AG04450 (cell line): ENCODE measurements around the gene MBD4. TPM values are rescaled to one million over a fixed set of nuclear protein-coding genes. Genes with fewer than 3 reads are reported as not detected.
"Not testable (repeated sequence)": the region's sequence is repeated elsewhere in the genome, so short reads cannot be mapped to it uniquely, and the experiment has no call there.

Source experiments
- CTCF ChIA-PET: fragments of 300-600, 350-600 bp; formaldehyde crosslinking; extraction: SDS; loops from one replicate; lab custom pipeline; 2022; ENCODE audit warnings: antibody characterized with exemption, inconsistent platforms; lab: Charles Lee
- POLR2A ChIA-PET: fragments of 350-600 bp; formaldehyde crosslinking; extraction: SDS; loops from one replicate; lab custom pipeline; 2021; ENCODE audit warnings: antibody characterized with exemption, inconsistent platforms; lab: Yijun Ruan, JAX
- DNase-seq: peaks from one replicate; pipeline ENCODE4 v3.0.0-alpha.2; 2011; ENCODE audit warnings: low read depth, low spot score
- H3K27ac ChIP-seq: one replicate; pipeline ENCODE4 v1.5.1; 2012; ENCODE audit warnings: low read depth, low read length, control low read depth
- H3K27me3 ChIP-seq: one replicate; pipeline ENCODE4 v1.6.0; 2012; ENCODE audit warnings: low read length; ENCODE audit not compliant: control insufficient read depth, insufficient read depth
- H3K4me3 ChIP-seq: 2 replicates; pipeline ENCODE4 v1.5.1; 2011; ENCODE audit warnings: mild to moderate bottlenecking, low read depth, low read length, control low read depth
- H3K9me3 ChIP-seq: 2 replicates; pipeline ENCODE4 v1.5.1; 2012; ENCODE audit warnings: low read length; ENCODE audit not compliant: control insufficient read depth, insufficient read depth
- polyA plus RNA-seq: library from polyadenylated mRNA; depleted of rRNA; stranded (reverse); fragments of >200 nt; gene quantifications from 2 replicates; pipeline ENCODE4 v1.2.3, GENCODE V29; 2011
- TF ChIP-seq, protein P1 (sequence below): IDR thresholded peaks from 2 replicates; pipeline ENCODE4 v1.5.1; 2011; ENCODE audit warnings: low read depth, low read length, control low read depth, inconsistent platforms

Gene MBD4
- polyA plus RNA-seq, 1 experiment: 35.6 TPM

GRCh38 chr3:129485721-129486663, 46.2 kb upstream of the MBD4 start:
- ChIA-PET POLR2A (interaction anchor here (0.6 to 1.9 kb wide), 5 partner anchors 8 to 110 kb away, joined by 3 to 5 read pairs (median 3); no protein-coding TSS in a partner anchor), CTCF (interaction anchor here (0.6 to 4.3 kb wide), 7 partner anchors 44 to 448 kb away, joined by 3 to 23 read pairs (median 6); no protein-coding TSS in a partner anchor)
- peak; percentile 71 for DNase-seq
- Histone ChIP-seq H3K4me3 (no peak overlapping the region), H3K27me3 (no peaks in the 10 kb centered on the region), H3K9me3 (no peaks in the 10 kb centered on the region), H3K27ac (peak overlapping the region; percentile 89)
- TF ChIP-seq, protein P1, sequence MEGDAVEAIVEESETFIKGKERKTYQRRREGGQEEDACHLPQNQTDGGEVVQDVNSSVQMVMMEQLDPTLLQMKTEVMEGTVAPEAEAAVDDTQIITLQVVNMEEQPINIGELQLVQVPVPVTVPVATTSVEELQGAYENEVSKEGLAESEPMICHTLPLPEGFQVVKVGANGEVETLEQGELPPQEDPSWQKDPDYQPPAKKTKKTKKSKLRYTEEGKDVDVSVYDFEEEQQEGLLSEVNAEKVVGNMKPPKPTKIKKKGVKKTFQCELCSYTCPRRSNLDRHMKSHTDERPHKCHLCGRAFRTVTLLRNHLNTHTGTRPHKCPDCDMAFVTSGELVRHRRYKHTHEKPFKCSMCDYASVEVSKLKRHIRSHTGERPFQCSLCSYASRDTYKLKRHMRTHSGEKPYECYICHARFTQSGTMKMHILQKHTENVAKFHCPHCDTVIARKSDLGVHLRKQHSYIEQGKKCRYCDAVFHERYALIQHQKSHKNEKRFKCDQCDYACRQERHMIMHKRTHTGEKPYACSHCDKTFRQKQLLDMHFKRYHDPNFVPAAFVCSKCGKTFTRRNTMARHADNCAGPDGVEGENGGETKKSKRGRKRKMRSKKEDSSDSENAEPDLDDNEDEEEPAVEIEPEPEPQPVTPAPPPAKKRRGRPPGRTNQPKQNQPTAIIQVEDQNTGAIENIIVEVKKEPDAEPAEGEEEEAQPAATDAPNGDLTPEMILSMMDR: no peak

DNA sequence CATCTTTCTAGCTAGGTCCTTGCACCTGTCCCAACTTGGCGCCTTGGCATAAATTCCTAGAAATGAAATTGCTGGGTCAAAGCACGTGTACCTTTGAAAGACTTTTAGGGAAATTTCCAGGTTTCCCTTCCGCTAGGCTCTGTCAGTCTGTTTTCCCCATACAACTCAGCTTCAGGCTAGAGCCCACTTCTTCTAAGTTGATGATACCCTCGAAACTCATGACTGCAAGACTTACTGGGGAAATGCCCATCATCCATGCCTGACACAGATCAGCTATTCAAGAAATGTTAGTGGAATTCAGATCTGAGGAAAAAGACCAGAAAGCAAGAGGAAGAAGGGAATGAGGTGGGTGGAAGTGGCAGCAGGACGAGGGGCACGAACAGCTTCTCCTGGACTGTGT, 45.4 kb upstream of the MBD4 start:
- not testable (repeated sequence) for H3K9me3 ChIP-seq, DNase-seq, H3K4me3 ChIP-seq, H3K27me3 ChIP-seq
- CTCF ChIA-PET: interaction anchor here (4.3 kb wide), 1 partner anchor 102 kb away, joined by 23 read pairs; no protein-coding TSS in a partner anchor
- POLR2A ChIA-PET: interaction anchor here (1.9 kb wide), 1 partner anchor 111 kb away, joined by 4 read pairs; no protein-coding TSS in a partner anchor
- H3K27ac ChIP-seq: peak overlapping the region; percentile 89

- CTCF ChIA-PET: no interaction called here
- TF ChIP-seq, protein P1: no peak
These were observed 44.1 kb upstream of the MBD4 start for GRCh38 chr3:129483870-129484269.

GRCh38 chr3:129482721-129483120, 43.0 kb upstream of the MBD4 start:
- POLR2A ChIA-PET: no interaction called here
- Histone ChIP-seq H3K27me3 (no peaks in the 10 kb centered on the region), H3K27ac (no peak overlapping the region), H3K4me3 (no peak overlapping the region), H3K9me3 (no peaks in the 10 kb centered on the region)
- TF ChIP-seq, protein P1: 0 out of 2 replicates have a peak, but pooled peaks have one; percentile 12
- no peak for DNase-seq
- CTCF ChIA-PET: interaction anchor here (1.4 kb wide), 1 partner anchor 99 kb away, joined by 4 read pairs; no protein-coding TSS in a partner anchor

More at GRCh38 chr3:129483870-129484269, 44.1 kb upstream of the MBD4 start:
- no peak for DNase-seq
- H3K4me3 ChIP-seq: no peak overlapping the region
- POLR2A ChIA-PET: no interaction called here
- no peak overlapping the region for H3K27ac ChIP-seq
- no peaks in the 10 kb centered on the region for H3K9me3 ChIP-seq
- H3K27me3 ChIP-seq: no peaks in the 10 kb centered on the region

- H3K27ac ChIP-seq: no peak overlapping the region
- no peak overlapping the region for H3K4me3 ChIP-seq
- ChIA-PET CTCF (interaction anchor here (1.4 to 1.8 kb wide), 2 partner anchors 8 to 98 kb away, joined by 4 to 11 read pairs; no protein-coding TSS in a partner anchor), POLR2A (interaction anchor here (0.6 to 0.7 kb wide), 2 partner anchors 42 to 254 kb away, joined by 3 read pairs; partner anchors contain the start of gene MBD4)
- no peaks in the 10 kb centered on the region for H3K9me3 ChIP-seq
- TF ChIP-seq, protein P1: no peak
- H3K27me3 ChIP-seq: no peaks in the 10 kb centered on the region
- no peak for DNase-seq
These were observed 42.1 kb upstream of the MBD4 start for GRCh38 chr3:129481766-129482332.

DNA sequence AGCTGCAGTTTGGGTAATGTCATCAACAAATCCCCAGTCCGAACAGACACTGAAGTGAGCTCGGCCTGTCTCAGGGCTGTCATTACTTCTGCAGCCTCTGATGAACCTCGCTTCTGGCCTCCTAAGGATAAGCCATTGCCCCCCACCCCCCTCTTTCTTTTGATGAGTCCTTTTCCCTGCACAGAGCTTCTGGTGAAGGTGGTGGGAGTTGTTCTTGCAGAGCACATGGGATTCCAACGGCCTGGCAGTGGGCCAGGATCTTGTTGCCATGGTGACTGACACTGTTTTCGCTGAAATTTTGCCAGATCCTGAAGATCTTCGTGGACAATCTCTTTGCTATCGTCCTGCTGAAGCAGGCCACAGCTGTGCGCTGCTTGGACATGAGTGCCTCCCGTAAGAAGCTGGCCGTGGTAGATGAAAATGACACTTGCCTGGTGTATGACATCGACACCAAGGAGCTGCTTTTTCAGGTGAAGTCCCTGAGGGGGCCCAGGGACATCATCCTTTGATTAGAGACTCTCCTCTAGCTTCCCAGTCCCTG, 41.5 kb upstream of the MBD4 start:
- not testable (repeated sequence) for H3K4me3 ChIP-seq, H3K27ac ChIP-seq, H3K9me3 ChIP-seq, H3K27me3 ChIP-seq, DNase-seq
- CTCF ChIA-PET: interaction anchor here (0.6 to 1.8 kb wide), 2 partner anchors 9 to 58 kb away, joined by 3 to 11 read pairs; no protein-coding TSS in a partner anchor
- POLR2A ChIA-PET: interaction anchor here (0.7 kb wide), 1 partner anchor 42 kb away, joined by 3 read pairs; the partner anchor contains the start of gene MBD4
